Measurements from ENCODE around the gene TIAL1. TPM values are rescaled to one million over a fixed set of nuclear protein-coding genes. Genes with fewer than 3 reads are reported as not detected.
"Not testable (repeated sequence)": the region's sequence is repeated elsewhere in the genome, so short reads cannot be mapped to it uniquely, and the experiment has no call there.

The TIAL1 gene
- total and polyA plus RNA-seq, 2 experiments from 2014 or later, result 33.8 to 63.5 TPM

DNA sequence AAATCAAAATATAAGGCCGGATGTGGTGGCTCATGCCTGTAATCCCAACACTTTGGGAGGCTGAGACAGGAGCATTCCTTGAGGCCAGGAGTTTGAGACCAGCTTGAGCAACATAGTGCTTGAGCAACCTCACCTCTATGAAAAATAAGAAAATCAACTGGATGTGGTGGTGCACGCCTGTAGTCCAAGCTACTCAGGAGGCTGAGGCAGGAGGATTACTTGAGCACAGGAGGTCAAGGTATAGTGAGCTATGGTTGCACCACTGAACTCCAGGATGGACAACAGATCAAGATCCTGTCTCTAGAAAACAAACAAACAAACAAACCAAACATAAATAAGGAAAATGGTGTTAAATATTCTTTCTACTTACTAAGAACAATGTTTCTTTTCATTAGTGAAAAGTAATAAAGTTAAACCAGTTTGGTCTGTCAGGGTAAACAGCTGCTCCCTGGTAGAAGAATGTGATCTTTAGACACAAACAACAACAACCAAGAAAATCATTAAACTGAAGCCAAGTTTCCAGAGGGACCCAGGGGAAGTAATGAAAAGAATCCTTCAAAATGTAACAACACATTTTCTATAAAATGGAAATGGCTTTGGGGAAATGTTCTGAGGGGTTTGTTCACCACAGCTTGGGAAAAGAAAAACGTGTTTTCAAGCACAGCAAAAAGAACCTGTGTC is 36.9 kb upstream of the TIAL1 start:
- TF ChIP-seq CTCF (IDR thresholded peaks at IDR 0.05; ENCODE audit: low read depth, low read length), result no peak
- Histone ChIP-seq H3K27me3 (no peaks in the 10 kb centered on the region), H3K4me1 (ENCODE audit: low read depth) (no peaks in the 10 kb centered on the region), H3K4me3 (no peak overlapping the region), H3K36me3 (no peaks in the 10 kb centered on the region), H3K9me3 (ENCODE audit: low read depth) (no peaks in the 10 kb centered on the region), H3K27ac (no peak overlapping the region)
- no peak for DNase-seq (ENCODE audit: low read depth in 1 of 2, low spot score in 1 of 2)

GRCh38 chr10:119630300-119630699 is 33.5 kb upstream of the TIAL1 start:
- Histone ChIP-seq H3K9me3 (ENCODE audit: low read depth) (no peaks in the 10 kb centered on the region), H3K27me3 (no peaks in the 10 kb centered on the region), H3K4me1 (ENCODE audit: low read depth) (no peaks in the 10 kb centered on the region), H3K27ac (no peak overlapping the region), H3K4me3 (no peak overlapping the region), H3K36me3 (no peaks in the 10 kb centered on the region)
- no peak for DNase-seq (ENCODE audit: low read depth in 1 of 2, low spot score in 1 of 2)
- no peak for TF ChIP-seq CTCF (IDR thresholded peaks at IDR 0.05; ENCODE audit: low read depth, low read length)

DNA sequence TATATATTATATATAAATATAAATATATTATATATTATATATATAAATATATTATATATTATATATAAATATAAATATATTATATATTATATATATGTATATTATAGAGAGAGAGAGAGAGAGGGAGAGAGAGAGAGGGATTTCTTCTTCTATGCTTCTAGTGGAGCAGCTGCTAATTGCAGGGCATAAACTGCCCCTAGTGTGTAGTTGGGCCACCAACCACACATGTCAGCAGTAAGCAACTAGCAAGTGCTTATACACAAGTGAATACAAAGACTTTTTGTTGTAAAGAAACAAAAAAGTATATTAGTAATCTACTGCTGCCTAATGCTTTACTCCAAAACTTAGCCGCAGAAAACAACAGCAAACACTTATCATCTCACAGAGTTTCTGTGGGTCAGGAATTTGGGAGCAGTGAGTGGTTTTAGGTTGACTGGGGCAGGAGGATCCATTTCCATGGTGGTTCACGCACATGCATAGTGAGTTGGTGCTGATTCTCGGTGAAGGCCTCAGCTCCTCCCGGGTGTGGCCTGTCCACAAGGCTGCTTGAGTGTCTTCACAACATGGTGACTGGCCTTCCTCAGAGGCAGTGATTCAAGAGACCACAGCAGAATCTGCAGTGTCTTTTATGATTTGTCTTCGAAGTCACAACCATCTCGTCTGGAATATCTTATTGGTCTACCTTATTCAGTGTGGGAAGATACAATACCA is 29.0 kb upstream of the TIAL1 start:
- no peak for DNase-seq (ENCODE audit: low read depth in 1 of 2, low spot score in 1 of 2)
- Histone ChIP-seq H3K9me3 (ENCODE audit: low read depth) (no peaks in the 10 kb centered on the region), H3K27ac (no peak overlapping the region), H3K27me3 (no peaks in the 10 kb centered on the region), H3K36me3 (no peaks in the 10 kb centered on the region), H3K4me3 (no peak overlapping the region), H3K4me1 (ENCODE audit: low read depth) (no peaks in the 10 kb centered on the region)
- no peak for TF ChIP-seq CTCF (IDR thresholded peaks at IDR 0.05; ENCODE audit: low read depth, low read length)

- no peak overlapping the region for H3K4me3 ChIP-seq
- H3K36me3 ChIP-seq, result no peaks in the 10 kb centered on the region
- no peak for TF ChIP-seq CTCF (IDR thresholded peaks at IDR 0.05; ENCODE audit: low read depth, low read length)
- no peaks in the 10 kb centered on the region for H3K4me1 ChIP-seq (ENCODE audit: low read depth)
- peak in 1 of 2 donors; percentile 38 for DNase-seq (ENCODE audit: low read depth in 1 of 2, low spot score in 1 of 2)
- H3K27ac ChIP-seq, result no peak overlapping the region
- H3K9me3 ChIP-seq (ENCODE audit: low read depth), result no peaks in the 10 kb centered on the region
- H3K27me3 ChIP-seq, result no peaks in the 10 kb centered on the region
Measured at GRCh38 chr10:119621078-119621384, 24.3 kb upstream of the TIAL1 start.

DNA sequence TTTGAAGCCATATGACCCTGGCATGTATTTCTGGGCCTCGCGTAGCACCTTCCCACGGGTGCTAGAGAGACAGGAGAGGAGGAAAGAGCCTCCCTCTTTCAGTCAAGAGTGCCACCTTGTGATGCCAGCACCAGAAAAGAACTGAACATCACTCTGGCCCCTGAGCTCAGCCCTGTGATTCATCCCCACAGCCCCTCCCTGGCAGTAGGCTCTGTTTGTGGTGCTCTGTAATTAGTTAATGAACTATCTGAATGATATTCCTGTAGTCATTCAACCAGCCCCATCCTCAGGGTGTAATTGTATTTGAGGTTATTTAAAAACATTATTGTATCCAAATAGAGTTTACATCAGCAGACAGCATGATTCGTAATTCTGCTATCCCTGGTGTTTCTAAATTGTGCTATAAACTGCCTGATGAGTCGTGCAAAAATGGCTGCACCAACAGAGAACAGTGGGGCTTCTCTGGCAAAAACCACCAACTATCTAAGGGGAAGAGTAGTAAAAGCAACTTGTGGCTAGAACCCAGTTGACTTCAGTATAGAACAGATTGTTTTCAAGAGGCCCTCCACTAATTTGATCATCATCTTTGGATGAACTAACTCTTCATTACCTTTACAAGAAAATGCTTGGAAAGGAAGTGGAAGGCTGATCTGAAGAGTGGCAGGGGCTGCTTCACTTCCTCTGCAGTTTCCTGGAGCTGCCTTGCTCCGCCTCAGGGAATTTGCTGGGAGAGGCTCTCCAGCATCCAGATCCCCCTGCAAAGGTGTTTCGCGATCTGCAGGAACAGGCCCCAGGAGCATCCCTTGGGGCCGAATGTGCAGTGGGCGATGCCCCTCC is 23.7 kb upstream of the TIAL1 start:
- no peak overlapping the region for H3K4me3 ChIP-seq
- no peaks in the 10 kb centered on the region for H3K9me3 ChIP-seq (ENCODE audit: low read depth)
- DNase-seq (ENCODE audit: low read depth in 1 of 2, low spot score in 1 of 2), result peak in 1 of 2 donors; percentile 21
- TF ChIP-seq CTCF (IDR thresholded peaks at IDR 0.05; ENCODE audit: low read depth, low read length), result no peak
- H3K27ac ChIP-seq, result no peak overlapping the region
- no peaks in the 10 kb centered on the region for H3K27me3 ChIP-seq
- H3K36me3 ChIP-seq, result no peaks in the 10 kb centered on the region
- H3K4me1 ChIP-seq (ENCODE audit: low read depth), result no peaks in the 10 kb centered on the region

DNA sequence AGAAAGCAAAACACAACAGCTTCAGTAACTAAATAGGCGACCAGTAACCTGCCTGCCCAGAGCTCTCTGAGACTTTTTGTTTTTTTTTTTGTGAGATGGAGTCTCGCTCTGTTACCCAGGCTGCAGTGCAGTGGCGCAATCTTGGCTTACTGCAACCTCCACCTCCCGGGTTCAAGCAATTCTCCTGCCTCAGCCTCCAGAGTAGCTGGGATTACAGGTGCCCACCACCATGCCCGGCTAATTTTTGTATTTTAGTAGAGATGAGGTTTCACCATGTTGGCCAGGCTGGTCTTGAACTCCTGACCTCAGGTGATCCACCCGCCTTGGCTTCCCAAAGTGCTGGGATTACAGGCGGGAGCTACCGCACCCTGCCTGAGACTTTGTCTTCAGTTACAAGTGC is 23.0 kb upstream of the TIAL1 start:
- H3K27ac ChIP-seq; H3K27me3 ChIP-seq; H3K4me1 ChIP-seq (ENCODE audit: low read depth); DNase-seq (ENCODE audit: low read depth in 1 of 2, low spot score in 1 of 2); H3K4me3 ChIP-seq; H3K36me3 ChIP-seq; H3K9me3 ChIP-seq (ENCODE audit: low read depth): not testable (repeated sequence)
